ELF-1 (cell line): ENCODE measurements around the gene DCUN1D4.

ENCODE experiments used
- DNase-seq: peaks from one replicate; pipeline ENCODE4 v3.0.0-alpha.2; 2016; ENCODE audit warnings: low read depth, low spot score

The DCUN1D4 gene

DNA sequence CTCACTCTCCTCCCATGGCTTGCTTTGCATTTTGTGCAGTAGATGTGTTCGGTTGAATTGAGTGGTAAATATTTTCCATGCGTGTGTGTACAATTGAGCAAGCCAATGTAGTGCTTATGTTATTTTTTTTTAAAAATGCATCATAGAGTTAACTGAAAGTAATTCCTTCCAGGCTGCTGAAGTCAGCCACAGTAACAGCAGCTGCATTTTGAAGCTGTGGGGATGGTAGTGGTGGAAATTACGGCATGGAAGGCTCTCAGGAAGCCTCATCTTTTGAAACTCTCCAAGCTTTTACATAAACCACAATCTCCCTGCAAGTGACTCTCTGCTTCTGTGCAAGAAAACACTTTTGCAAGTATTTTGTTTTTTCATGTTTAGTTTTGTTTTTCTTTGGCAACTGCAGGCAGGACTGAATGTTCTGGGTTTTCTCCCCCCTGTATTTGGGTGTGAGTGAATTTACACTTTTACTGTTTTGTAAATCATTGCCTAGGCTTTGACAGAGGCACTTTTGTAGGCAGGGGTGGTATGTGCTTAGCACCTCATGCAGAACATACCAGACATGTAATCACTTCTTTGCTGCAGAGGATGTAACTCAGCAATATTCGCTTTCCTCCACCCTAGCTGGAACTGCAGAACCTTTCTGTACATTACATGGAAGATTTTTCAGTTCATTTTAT, 121.0 kb downstream of the DCUN1D4 start:
- no peak for DNase-seq

DNA sequence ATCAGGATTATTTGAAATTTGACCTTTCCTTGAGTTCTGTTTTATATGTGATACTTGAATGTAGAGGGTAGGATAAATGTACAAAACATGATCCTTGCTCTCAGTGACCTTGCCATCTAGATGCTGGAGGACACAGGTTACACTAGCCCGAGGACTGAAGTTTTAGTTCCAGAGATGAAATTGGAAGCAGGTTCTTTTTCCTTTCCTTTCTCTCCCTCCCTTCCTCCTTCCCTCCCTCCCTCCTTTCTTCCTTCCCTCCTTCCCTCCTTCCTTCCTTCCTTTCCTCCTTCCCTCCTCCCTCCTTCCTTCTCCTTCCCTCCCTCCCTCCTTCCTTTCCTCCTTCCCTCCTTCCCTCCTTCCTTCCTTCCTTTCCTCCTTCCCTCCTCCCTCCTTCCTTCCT, 122.9 kb downstream of the DCUN1D4 start:
- no peak for DNase-seq
